IMR-90 (cell line): ENCODE measurements around the gene SLC29A3. TPM values are rescaled to one million over a fixed set of nuclear protein-coding genes. Genes with fewer than 3 reads are reported as not detected.

Experiments used
- ATAC-seq: fragments of 200-7000 bp; cut with Tn5 transposase; 2 replicates; pipeline ENCODE4 v1.9.1; 2020; ENCODE audit warnings: low read depth, mild to moderate bottlenecking, moderate library complexity
- BruUV-seq: library from RNA; stranded (reverse); fragments of 400-500 nt; replicated peaks from 2 replicates; lab custom pipeline; 2021; lab: Mats Ljungman, UMichigan
- CTCF ChIA-PET: fragments of 300-600 bp; formaldehyde crosslinking; extraction: SDS; loops from one replicate; lab custom pipeline; 2021; ENCODE audit warnings: antibody characterized with exemption; lab: Yijun Ruan, JAX
- POLR2A ChIA-PET: fragments of 300-600 bp; sonication (Branson Sonifier 250); formaldehyde crosslinking; loops from one replicate; lab custom pipeline; 2022; ENCODE audit warnings: antibody characterized with exemption; ENCODE audit not compliant: unreplicated experiment; lab: Charles Lee
- DNase-seq: peaks from one replicate; pipeline ENCODE4 v3.0.0; 2013
- H2AFZ ChIP-seq: replicated peaks from 2 replicates; pipeline ENCODE3; 2013; ENCODE audit warnings: low read length, mild to moderate bottlenecking; ENCODE audit not compliant: poor library complexity
- H2AK5ac ChIP-seq: 2 replicates; pipeline ENCODE4 v1.6.1; 2013; ENCODE audit warnings: low read depth, low read length, inconsistent platforms
- H2AK9ac ChIP-seq: replicated peaks from 2 replicates; pipeline ENCODE3; 2013; ENCODE audit warnings: mild to moderate bottlenecking, low read depth, low read length, moderate library complexity; ENCODE audit not compliant: poor library complexity
- H2BK120ac ChIP-seq: 2 replicates; pipeline ENCODE4 v1.6.1; 2013; ENCODE audit warnings: low read depth, low read length, inconsistent platforms
- H2BK15ac ChIP-seq: 3 replicates; pipeline ENCODE4 v1.6.1; 2013; ENCODE audit warnings: low read depth, low read length, inconsistent platforms
- H2BK20ac ChIP-seq: 2 replicates; pipeline ENCODE4 v1.6.1; 2013; ENCODE audit warnings: low read depth, mild to moderate bottlenecking, inconsistent platforms, low read length, moderate library complexity
- H2BK5ac ChIP-seq: 2 replicates; pipeline ENCODE4 v1.6.1; 2013; ENCODE audit warnings: mild to moderate bottlenecking, low read depth, low read length, inconsistent platforms; ENCODE audit not compliant: poor library complexity, severe bottlenecking
- H3K14ac ChIP-seq: replicated peaks from 2 replicates; pipeline ENCODE4 v1.6.1; 2013; ENCODE audit warnings: low read depth, low read length, inconsistent platforms
- H3K18ac ChIP-seq: 2 replicates; pipeline ENCODE4 v1.6.1; 2013; ENCODE audit warnings: low read depth, low read length, control low read depth
- H3K23ac ChIP-seq: 2 replicates; pipeline ENCODE4 v1.6.1; 2013; ENCODE audit warnings: low read depth, low read length, inconsistent platforms
- H3K27ac ChIP-seq: 2 replicates; pipeline ENCODE4 v1.5.1; 2013; ENCODE audit warnings: mild to moderate bottlenecking, control low read depth, low read length; ENCODE audit not compliant: insufficient read depth
- H3K27me3 ChIP-seq: 2 replicates; pipeline ENCODE4 v1.6.1; 2013; ENCODE audit warnings: low read length; ENCODE audit not compliant: control insufficient read depth, insufficient read depth
- H3K36me3 ChIP-seq: 2 replicates; pipeline ENCODE4 v1.6.1; 2013; ENCODE audit warnings: low read length, mixed read lengths; ENCODE audit not compliant: control insufficient read depth, insufficient read depth
- H3K4ac ChIP-seq: 2 replicates; pipeline ENCODE4 v1.6.1; 2013; ENCODE audit warnings: low read depth, low read length, inconsistent platforms
- H3K4me1 ChIP-seq: 2 replicates; pipeline ENCODE4 v1.6.1; 2013; ENCODE audit warnings: low read length, mixed read lengths; ENCODE audit not compliant: control insufficient read depth, insufficient read depth
- H3K4me2 ChIP-seq: 2 replicates; pipeline ENCODE4 v1.6.1; 2013; ENCODE audit warnings: low read depth, mild to moderate bottlenecking, control low read depth, low read length, moderate library complexity
- H3K4me3 ChIP-seq: 2 replicates; pipeline ENCODE4 v1.5.1; 2013; ENCODE audit warnings: low read depth, mild to moderate bottlenecking, control low read depth, low read length, moderate library complexity; ENCODE audit not compliant: insufficient read depth
- H3K56ac ChIP-seq: 2 replicates; pipeline ENCODE4 v1.6.1; 2013; ENCODE audit warnings: low read length, inconsistent platforms; ENCODE audit not compliant: insufficient read depth; ENCODE audit errors: extremely low read depth
- H3K79me1 ChIP-seq, 2 experiments: 2 replicates each; pipeline ENCODE4 v1.6.1; 2013; ENCODE audit warnings: low read length in 2 of 2, inconsistent platforms in 1 of 2, low read depth in 1 of 2
- H3K9ac ChIP-seq: 2 replicates; pipeline ENCODE4 v1.6.1; 2013; ENCODE audit warnings: low read depth, low read length, control low read depth
- H3K9me1 ChIP-seq: 2 replicates; pipeline ENCODE4 v1.6.1; 2013; ENCODE audit warnings: low read length, inconsistent platforms; ENCODE audit not compliant: insufficient read depth
- H3K9me3 ChIP-seq: 2 replicates; pipeline ENCODE4 v1.6.1; 2013; ENCODE audit warnings: low read length; ENCODE audit not compliant: control insufficient read depth, insufficient read depth
- H4K20me1 ChIP-seq: 2 replicates; pipeline ENCODE4 v1.6.1; 2013; ENCODE audit warnings: low read length, inconsistent platforms; ENCODE audit not compliant: insufficient read depth
- H4K5ac ChIP-seq: 2 replicates; pipeline ENCODE4 v1.6.1; 2013; ENCODE audit warnings: mild to moderate bottlenecking, low read depth, low read length, control low read depth
- H4K8ac ChIP-seq, 2 experiments: 2 replicates each; pipeline ENCODE4 v1.6.1; 2013; ENCODE audit warnings: low read depth in 2 of 2, low read length in 2 of 2, control low read depth in 1 of 2, inconsistent platforms in 1 of 2
- H4K91ac ChIP-seq: 2 replicates; pipeline ENCODE4 v1.6.1; 2013; ENCODE audit warnings: low read depth, low read length, inconsistent platforms; ENCODE audit not compliant: insufficient read depth
- CEBPB ChIP-seq: IDR thresholded peaks from 2 replicates; pipeline ENCODE4 v1.6.1; 2012; ENCODE audit warnings: low read depth, low read length, improper control_type of control experiment
- MAFK ChIP-seq: IDR thresholded peaks from 2 replicates; pipeline ENCODE4 v1.6.1; 2012; ENCODE audit warnings: low read depth, low read length, improper control_type of control experiment
- MAZ ChIP-seq: IDR thresholded peaks from 2 replicates; pipeline ENCODE4 v1.6.1; 2012; ENCODE audit warnings: low read depth, mild to moderate bottlenecking, low read length, improper control_type of control experiment, moderate library complexity, borderline replicate concordance
- NFE2L2 ChIP-seq: fragments of 150-350 bp; IDR thresholded peaks from 2 replicates; pipeline ENCODE4 v1.6.1; 2016; ENCODE audit warnings: low read depth, mild to moderate bottlenecking, low read length
- POLR2A ChIP-seq: IDR thresholded peaks from 2 replicates; pipeline ENCODE4 v1.6.1; 2012; ENCODE audit warnings: mild to moderate bottlenecking, low read depth, low read length
- RCOR1 ChIP-seq: IDR thresholded peaks from 2 replicates; pipeline ENCODE4 v1.6.1; 2012; ENCODE audit warnings: mild to moderate bottlenecking, low read length, improper control_type of control experiment; ENCODE audit not compliant: insufficient replicate concordance
- RFX5 ChIP-seq: IDR thresholded peaks from 2 replicates; pipeline ENCODE4 v1.8.0; 2012; ENCODE audit warnings: low read depth, mild to moderate bottlenecking, low read length, moderate library complexity
- WGBS, 2 experiments: methylation state at CpG; one replicate each; pipeline versions ENCODE4 v1.1.5 to v1.1.7; 2013; ENCODE audit warnings: missing lambda C conversion rate in 2 of 2; ENCODE audit not compliant: insufficient read length in 1 of 2; ENCODE audit errors: extremely low coverage in 2 of 2; 5-methylcytosine and 5-hydroxymethylcytosine counted together
- dilution Hi-C: fragments of 300-500 bp; cut with HindIII; formaldehyde crosslinking; loops from one replicate; pipeline ENCODE4 v1.14.3; 2018; ENCODE audit warnings: low sequenced_read_pairs; ENCODE audit not compliant: unreplicated experiment
- in situ Hi-C: fragments of 300-500 bp; cut with MboI; formaldehyde crosslinking; loops from 3 replicates; pipeline ENCODE4 v1.14.3; 2019; ENCODE audit warnings: low sequenced_read_pairs, inconsistent platforms, mixed read lengths
- intact Hi-C: fragments of 100-400 bp; cut with micrococcal nuclease; formaldehyde crosslinking; loops from 2 replicates; pipeline ENCODE4 v1.10.0; 2022
- polyA plus RNA-seq, 3 experiments: library from polyadenylated mRNA; depleted of rRNA; stranded (reverse); fragments of >200 nt; gene quantifications; 2 replicates each; pipeline ENCODE4 v1.2.3, GENCODE V29; 2012; ENCODE audit warnings: low replicate concordance in 1 of 3
- total RNA-seq: library from RNA; depleted of rRNA; stranded (reverse); fragments of >200 nt; gene quantifications from 2 replicates; pipeline ENCODE4 v1.2.3, GENCODE V29; 2012
- TF ChIP-seq, protein P1 (sequence below): fragments of 150-350 bp; IDR thresholded peaks from 2 replicates; pipeline ENCODE4 v1.6.1; 2016; ENCODE audit warnings: low read depth, mild to moderate bottlenecking, low read length, moderate library complexity, borderline replicate concordance
- TF ChIP-seq, protein P2 (sequence below): conservative IDR thresholded peaks from 2 replicates; pipeline ENCODE4 v1.5.1; 2012; ENCODE audit warnings: mild to moderate bottlenecking, low read depth, low read length, improper control_type of control experiment

Gene SLC29A3
- total and polyA plus RNA-seq, 2 of the 4 experiments (the other 2 are of a cell fraction) = 0.72 to 3.0 TPM

DNA sequence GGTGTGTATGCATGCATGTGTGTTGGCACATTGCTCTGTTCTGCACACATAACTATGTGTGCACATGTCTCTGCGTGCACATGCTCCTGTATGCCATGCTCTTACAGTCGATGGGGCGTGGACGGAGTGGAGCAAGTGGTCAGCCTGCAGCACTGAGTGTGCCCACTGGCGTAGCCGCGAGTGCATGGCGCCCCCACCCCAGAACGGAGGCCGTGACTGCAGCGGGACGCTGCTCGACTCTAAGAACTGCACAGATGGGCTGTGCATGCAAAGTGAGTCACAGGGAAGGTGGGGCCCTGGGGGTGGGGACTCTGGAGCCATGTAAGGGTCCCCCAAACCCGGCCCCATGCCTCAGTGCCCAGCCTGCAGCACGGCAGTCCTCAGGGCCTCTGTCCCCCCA lies 30.6 kb upstream of the SLC29A3 start:
- Histone ChIP-seq H3K4ac (no peak overlapping the region), H2BK5ac (no peak overlapping the region), H3K79me1 (no peaks in the 10 kb centered on the region), H2AK9ac (no peak overlapping the region), H3K9ac (no peak overlapping the region), H4K5ac (no peak overlapping the region), H2AFZ (no peak overlapping the region), H2BK120ac (no peak overlapping the region), H4K91ac (no peak overlapping the region), H4K8ac (no peak overlapping the region), H3K4me1 (no peaks in the 10 kb centered on the region; the same call in 1 of the 2 replicates), H2AK5ac (no peak overlapping the region), H3K14ac (no peak overlapping the region), H3K18ac (no peak overlapping the region), H3K23ac (no peak overlapping the region), H3K56ac (no peak overlapping the region), H4K20me1 (no peaks in the 10 kb centered on the region), H3K4me3 (no peak overlapping the region), H3K27ac (no peak overlapping the region), H3K27me3 (no peaks in the 10 kb centered on the region), H3K36me3 (peaks cover 6% of the 10 kb centered on the region; the same call in 1 of the 2 replicates), H2BK15ac (no peak overlapping the region), H2BK20ac (no peak overlapping the region), H3K4me2 (no peak overlapping the region), H3K9me3 (no peaks in the 10 kb centered on the region), H3K9me1 (no peaks in the 10 kb centered on the region)
- TF ChIP-seq NFE2L2 (no peak), CEBPB (no peak), POLR2A (no peak), RCOR1 (no peak), RFX5 (no peak), MAFK (no peak), MAZ (no peak)
- TF ChIP-seq, protein P1, sequence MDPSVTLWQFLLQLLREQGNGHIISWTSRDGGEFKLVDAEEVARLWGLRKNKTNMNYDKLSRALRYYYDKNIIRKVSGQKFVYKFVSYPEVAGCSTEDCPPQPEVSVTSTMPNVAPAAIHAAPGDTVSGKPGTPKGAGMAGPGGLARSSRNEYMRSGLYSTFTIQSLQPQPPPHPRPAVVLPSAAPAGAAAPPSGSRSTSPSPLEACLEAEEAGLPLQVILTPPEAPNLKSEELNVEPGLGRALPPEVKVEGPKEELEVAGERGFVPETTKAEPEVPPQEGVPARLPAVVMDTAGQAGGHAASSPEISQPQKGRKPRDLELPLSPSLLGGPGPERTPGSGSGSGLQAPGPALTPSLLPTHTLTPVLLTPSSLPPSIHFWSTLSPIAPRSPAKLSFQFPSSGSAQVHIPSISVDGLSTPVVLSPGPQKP = no peak
- TF ChIP-seq, protein P2, sequence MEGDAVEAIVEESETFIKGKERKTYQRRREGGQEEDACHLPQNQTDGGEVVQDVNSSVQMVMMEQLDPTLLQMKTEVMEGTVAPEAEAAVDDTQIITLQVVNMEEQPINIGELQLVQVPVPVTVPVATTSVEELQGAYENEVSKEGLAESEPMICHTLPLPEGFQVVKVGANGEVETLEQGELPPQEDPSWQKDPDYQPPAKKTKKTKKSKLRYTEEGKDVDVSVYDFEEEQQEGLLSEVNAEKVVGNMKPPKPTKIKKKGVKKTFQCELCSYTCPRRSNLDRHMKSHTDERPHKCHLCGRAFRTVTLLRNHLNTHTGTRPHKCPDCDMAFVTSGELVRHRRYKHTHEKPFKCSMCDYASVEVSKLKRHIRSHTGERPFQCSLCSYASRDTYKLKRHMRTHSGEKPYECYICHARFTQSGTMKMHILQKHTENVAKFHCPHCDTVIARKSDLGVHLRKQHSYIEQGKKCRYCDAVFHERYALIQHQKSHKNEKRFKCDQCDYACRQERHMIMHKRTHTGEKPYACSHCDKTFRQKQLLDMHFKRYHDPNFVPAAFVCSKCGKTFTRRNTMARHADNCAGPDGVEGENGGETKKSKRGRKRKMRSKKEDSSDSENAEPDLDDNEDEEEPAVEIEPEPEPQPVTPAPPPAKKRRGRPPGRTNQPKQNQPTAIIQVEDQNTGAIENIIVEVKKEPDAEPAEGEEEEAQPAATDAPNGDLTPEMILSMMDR = no peak
- ChIA-PET POLR2A (no interaction called here), CTCF (no interaction called here)
- 93% methylated on average over 4 of the region's 15 CpGs; no CpG with 5 or more reads in 1 of the 2 experiments for WGBS, 2 experiments
- DNase-seq (no peak), ATAC-seq (no peak)
- intact Hi-C loops (no loop called here), in situ Hi-C loops (loop anchor here (5.0 kb wide), 1 partner anchor 361 kb away; no protein-coding TSS in a partner anchor), dilution Hi-C loops (no loop called here)
- no TSS peak for BruUV-seq
